ENCODE data around the gene CABP5.

- TF ChIP-seq, protein P1, sequence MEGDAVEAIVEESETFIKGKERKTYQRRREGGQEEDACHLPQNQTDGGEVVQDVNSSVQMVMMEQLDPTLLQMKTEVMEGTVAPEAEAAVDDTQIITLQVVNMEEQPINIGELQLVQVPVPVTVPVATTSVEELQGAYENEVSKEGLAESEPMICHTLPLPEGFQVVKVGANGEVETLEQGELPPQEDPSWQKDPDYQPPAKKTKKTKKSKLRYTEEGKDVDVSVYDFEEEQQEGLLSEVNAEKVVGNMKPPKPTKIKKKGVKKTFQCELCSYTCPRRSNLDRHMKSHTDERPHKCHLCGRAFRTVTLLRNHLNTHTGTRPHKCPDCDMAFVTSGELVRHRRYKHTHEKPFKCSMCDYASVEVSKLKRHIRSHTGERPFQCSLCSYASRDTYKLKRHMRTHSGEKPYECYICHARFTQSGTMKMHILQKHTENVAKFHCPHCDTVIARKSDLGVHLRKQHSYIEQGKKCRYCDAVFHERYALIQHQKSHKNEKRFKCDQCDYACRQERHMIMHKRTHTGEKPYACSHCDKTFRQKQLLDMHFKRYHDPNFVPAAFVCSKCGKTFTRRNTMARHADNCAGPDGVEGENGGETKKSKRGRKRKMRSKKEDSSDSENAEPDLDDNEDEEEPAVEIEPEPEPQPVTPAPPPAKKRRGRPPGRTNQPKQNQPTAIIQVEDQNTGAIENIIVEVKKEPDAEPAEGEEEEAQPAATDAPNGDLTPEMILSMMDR (IDR thresholded peaks at IDR 0.05; ENCODE audit: low read depth, low read length) = peak; percentile 66
- TF ChIP-seq POLR2A (IDR thresholded peaks at IDR 0.05; ENCODE audit: extremely low read depth, insufficient read length) (no peak), MAX (IDR thresholded peaks at IDR 0.05; ENCODE audit: low read depth, low read length) (peak; percentile 14; the same call in 1 of the 2 replicates)
Observed at GRCh38 chr19:48085904-48086864, 42.3 kb upstream of the CABP5 start.
